Activated CD8-positive, alpha-beta T cell treated with anti-CD3 and anti-CD28 coated beads for 36 hours (primary cell): ENCODE results near the gene CDH13. TPM values are rescaled to one million over a fixed set of nuclear protein-coding genes. Genes with fewer than 3 reads are reported as not detected.

ENCODE experiments used
- ATAC-seq: fragments of 200-7000 bp; cut with Tn5 transposase; one replicate; pipeline ENCODE4 v1.10.0; 2021; ENCODE audit warnings: mild to moderate bottlenecking, moderate library complexity
- CTCF ChIA-PET: fragments of 350-600 bp; sonication (Branson Sonifier 250); formaldehyde crosslinking; loops from one replicate; lab custom pipeline; 2021; ENCODE audit warnings: antibody characterized with exemption; lab: Charles Lee
- POLR2A ChIA-PET: fragments of 350-600 bp; sonication (Branson Sonifier 250); formaldehyde crosslinking; loops from one replicate; lab custom pipeline; 2021; ENCODE audit warnings: antibody characterized with exemption; lab: Charles Lee
- DNase-seq: peaks from one replicate; pipeline ENCODE4 v3.0.0-alpha.2; 2020
- H3K27ac Mint-ChIP-seq: one replicate; pipeline ENCODE4 v1.8.0; 2021; ENCODE audit warnings: mild to moderate bottlenecking, mixed read lengths
- H3K27me3 Mint-ChIP-seq: one replicate; pipeline ENCODE4 v1.8.0; 2021; ENCODE audit warnings: mixed read lengths
- H3K36me3 Mint-ChIP-seq: one replicate; pipeline ENCODE4 v1.8.0; 2021; ENCODE audit warnings: low read depth, mixed read lengths
- H3K4me1 Mint-ChIP-seq: one replicate; pipeline ENCODE4 v1.8.0; 2021; ENCODE audit warnings: low read depth, mixed read lengths
- H3K4me3 Mint-ChIP-seq: one replicate; pipeline ENCODE4 v1.8.0; 2021; ENCODE audit warnings: mild to moderate bottlenecking, moderate library complexity, mixed read lengths
- H3K9me3 Mint-ChIP-seq: one replicate; pipeline ENCODE4 v1.8.0; 2021; ENCODE audit warnings: mixed read lengths
- CTCF ChIP-seq: fragments of 200-600 bp; IDR thresholded peaks from one replicate; pipeline ENCODE4 v1.8.0; 2022; ENCODE audit warnings: antibody characterized with exemption, mild to moderate bottlenecking
- intact Hi-C: fragments of 100-400 bp; cut with micrococcal nuclease; formaldehyde crosslinking; loops from one replicate; pipeline ENCODE4 v1.10.0; 2022
- total RNA-seq, 2 experiments: library from RNA; stranded (reverse); gene quantifications; one replicate each; pipeline ENCODE4 v1.2.3, GENCODE V29; 2021

Gene CDH13
- total RNA-seq, 2 experiments from 2014 or later = not detected

DNA sequence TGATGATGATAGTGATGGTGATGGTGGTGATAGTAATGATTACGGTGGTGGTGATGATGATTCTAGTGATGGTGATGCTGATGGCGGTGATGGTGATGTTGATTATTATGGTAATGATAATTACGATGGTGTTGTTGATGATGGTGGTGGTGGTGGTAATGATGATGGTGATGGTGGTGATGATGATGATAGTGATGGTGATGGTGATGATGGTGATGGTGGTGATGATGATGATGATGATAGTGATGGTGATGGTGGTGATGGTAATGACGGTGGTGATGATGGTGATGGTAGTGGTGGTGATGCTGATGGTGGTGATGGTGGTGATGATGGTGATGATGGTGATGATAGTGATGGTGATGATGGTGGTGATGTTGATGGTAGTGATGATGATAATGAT is 370.0 kb downstream of the CDH13 start:
- no peaks in the 10 kb centered on the region for H3K4me1 Mint-ChIP-seq
- POLR2A ChIA-PET = no interaction called here
- no peak for ATAC-seq
- peaks cover 2% of the 10 kb centered on the region for H3K9me3 Mint-ChIP-seq
- no peak overlapping the region for H3K27ac Mint-ChIP-seq
- no peaks in the 10 kb centered on the region for H3K36me3 Mint-ChIP-seq
- DNase-seq = no peak
- CTCF ChIA-PET = no interaction called here
- no peak overlapping the region for H3K4me3 Mint-ChIP-seq
- H3K27me3 Mint-ChIP-seq = no peaks in the 10 kb centered on the region
- TF ChIP-seq CTCF = no peak
- intact Hi-C loops = no loop called here

- Mint-ChIP-seq H3K27ac (no peak overlapping the region), H3K36me3 (no peaks in the 10 kb centered on the region), H3K4me3 (no peak overlapping the region), H3K27me3 (no peaks in the 10 kb centered on the region), H3K4me1 (no peaks in the 10 kb centered on the region), H3K9me3 (peaks cover 2% of the 10 kb centered on the region)
- no peak for DNase-seq
- ChIA-PET CTCF (interaction anchor here (0.6 to 1.3 kb wide), 2 partner anchors 10 to 1413 kb away, joined by 3 read pairs; no protein-coding TSS in a partner anchor), POLR2A (no interaction called here)
- no peak for TF ChIP-seq CTCF
- ATAC-seq = no peak
- intact Hi-C loops = no loop called here
Measured at GRCh38 chr16:82999711-83000110, 372.9 kb downstream of the CDH13 start.

DNA sequence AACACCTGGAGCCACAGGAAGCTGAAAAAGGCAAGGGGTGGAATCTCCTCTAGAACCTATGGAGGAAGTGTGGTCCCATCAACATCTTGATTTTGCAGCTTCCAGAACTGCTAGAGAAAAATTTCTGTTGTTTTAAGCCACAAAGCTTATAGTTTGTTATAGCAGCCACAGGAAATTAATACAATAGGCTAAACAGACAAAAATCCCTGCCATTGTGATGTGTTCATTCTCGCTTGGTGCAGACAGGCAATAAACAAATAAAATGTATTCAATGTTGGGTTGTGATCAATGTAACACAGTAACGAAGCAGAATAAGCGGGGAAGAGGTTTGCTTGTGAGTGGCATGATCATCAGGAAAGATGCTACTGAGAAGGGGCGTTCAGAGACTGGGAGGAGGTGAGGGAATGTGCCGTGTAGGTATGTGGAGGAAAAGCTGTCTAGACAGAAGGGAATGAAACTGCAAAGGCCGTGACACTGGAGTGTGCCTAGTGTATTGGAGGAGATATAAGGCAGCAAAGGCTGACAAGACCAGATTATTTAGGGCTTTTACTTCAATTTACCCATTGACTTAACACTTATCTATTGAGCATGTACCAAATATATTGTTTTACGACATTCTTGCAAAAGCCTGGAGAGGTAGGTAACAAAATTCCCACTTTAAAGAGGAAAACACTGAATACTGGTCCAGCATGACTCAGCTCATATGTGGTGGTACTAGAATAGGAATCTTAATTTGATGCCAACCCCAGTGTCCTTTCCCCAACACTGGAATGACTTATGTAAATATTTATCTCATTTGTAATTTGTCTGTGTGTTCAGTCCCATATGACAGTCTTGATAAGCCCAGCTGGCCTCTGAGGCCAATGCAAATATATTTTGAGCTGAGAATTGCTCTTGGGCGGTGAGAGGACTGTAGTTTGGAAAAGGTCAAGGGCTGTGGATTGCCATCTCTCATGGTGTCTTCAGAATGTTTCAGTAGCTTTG is 375.9 kb downstream of the CDH13 start:
- ChIA-PET CTCF (no interaction called here), POLR2A (no interaction called here)
- no peaks in the 10 kb centered on the region for H3K36me3 Mint-ChIP-seq
- no peaks in the 10 kb centered on the region for H3K27me3 Mint-ChIP-seq
- no peak overlapping the region for H3K4me3 Mint-ChIP-seq
- intact Hi-C loops = no loop called here
- DNase-seq (no peak), ATAC-seq (no peak)
- no peak for TF ChIP-seq CTCF
- H3K4me1 Mint-ChIP-seq = no peaks in the 10 kb centered on the region
- H3K27ac Mint-ChIP-seq = no peak overlapping the region
- H3K9me3 Mint-ChIP-seq = peaks cover 2% of the 10 kb centered on the region

DNA sequence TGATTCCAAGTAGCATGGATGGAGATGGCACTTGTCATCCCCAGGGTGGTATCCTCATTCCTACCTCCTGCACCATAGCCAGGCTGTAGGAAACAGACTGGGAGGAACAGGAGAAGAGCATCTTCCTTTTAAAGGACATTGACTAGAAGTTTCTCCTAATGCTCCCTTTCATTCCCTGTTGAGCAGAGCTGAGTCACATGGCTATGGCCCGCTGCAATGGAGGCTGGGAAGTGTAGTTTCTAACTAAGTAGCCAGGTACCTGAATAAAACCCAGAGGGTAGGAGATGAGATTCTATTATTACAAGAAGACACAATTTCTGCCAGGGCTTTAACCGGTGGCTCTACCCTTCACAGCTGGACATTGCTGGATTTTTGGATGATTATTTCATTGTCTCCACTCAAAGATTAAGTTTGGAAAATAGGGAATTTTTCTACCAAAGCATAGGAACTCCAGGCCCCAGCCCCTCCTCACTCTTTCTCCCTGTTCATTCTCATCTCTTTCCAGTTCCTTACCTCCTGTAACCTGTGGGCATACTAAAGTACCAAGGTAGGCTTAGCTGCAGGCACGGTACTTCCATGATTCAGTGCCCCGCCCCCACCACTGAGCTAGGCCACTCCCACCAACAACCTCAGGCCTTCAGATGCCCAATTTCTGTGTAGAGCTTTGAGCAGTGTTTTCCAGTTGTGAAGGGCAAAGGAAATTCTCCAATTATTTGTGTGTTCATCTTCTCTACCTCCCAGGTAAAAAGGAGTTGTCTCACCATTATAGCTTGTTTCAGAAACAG is 378.3 kb downstream of the CDH13 start:
- no peak overlapping the region for H3K4me3 Mint-ChIP-seq
- no peak for TF ChIP-seq CTCF
- intact Hi-C loops = no loop called here
- peaks cover 2% of the 10 kb centered on the region for H3K27me3 Mint-ChIP-seq
- no peak overlapping the region for H3K27ac Mint-ChIP-seq
- ATAC-seq = no peak
- ChIA-PET POLR2A (no interaction called here), CTCF (no interaction called here)
- no peak for DNase-seq
- H3K36me3 Mint-ChIP-seq = no peaks in the 10 kb centered on the region
- no peaks in the 10 kb centered on the region for H3K4me1 Mint-ChIP-seq
- peaks cover 2% of the 10 kb centered on the region for H3K9me3 Mint-ChIP-seq
